Keratinocyte (primary cell): ENCODE results near the gene ABCA8. TPM values are rescaled to one million over a fixed set of nuclear protein-coding genes. Genes with fewer than 3 reads are reported as not detected.

Experiments
- DNase-seq: peaks from one replicate; pipeline ENCODE4 v3.0.0-alpha.2; 2011; ENCODE audit warnings: low read depth, missing footprints, low spot score
- FAIRE-seq: peaks from 2 replicates; lab custom pipeline; 2011; peaks lifted over from hg19 to GRCh38; lab: Jason Lieb, UNC
- H2AFZ ChIP-seq: 2 replicates; pipeline ENCODE4 v1.6.0; 2012; ENCODE audit warnings: low read length, control low read depth, inconsistent platforms; ENCODE audit not compliant: control insufficient read depth
- H3K27ac ChIP-seq: 2 replicates; pipeline ENCODE4 v1.5.1; 2011; ENCODE audit warnings: low read length; ENCODE audit not compliant: control insufficient read depth, insufficient read depth
- H3K27me3 ChIP-seq: 3 replicates; pipeline ENCODE4 v1.6.0; 2011; ENCODE audit warnings: low read length; ENCODE audit not compliant: control insufficient read depth, insufficient read depth; ENCODE audit errors: extremely low read depth
- H3K36me3 ChIP-seq, 2 experiments: 2 replicates in 1 of 2; 3 replicates in 1 of 2; pipeline ENCODE4 v1.5.1; 2011; ENCODE audit warnings: low read length in 2 of 2, mild to moderate bottlenecking in 1 of 2; ENCODE audit not compliant: control insufficient read depth in 2 of 2, insufficient read depth in 2 of 2; ENCODE audit errors: extremely low read depth in 1 of 2
- H3K4me1 ChIP-seq: 3 replicates; pipeline ENCODE4 v1.5.1; 2011; ENCODE audit warnings: low read length; ENCODE audit not compliant: control insufficient read depth, insufficient read depth; ENCODE audit errors: extremely low read depth
- H3K4me2 ChIP-seq: 3 replicates; pipeline ENCODE4 v1.6.0; 2011; ENCODE audit warnings: low read depth, low read length; ENCODE audit not compliant: control insufficient read depth, insufficient read depth; ENCODE audit errors: extremely low read depth
- H3K4me3 ChIP-seq, 3 experiments: fragments of 200-600 bp in 1 of 3; sonication (generic) in 1 of 3; 2 replicates in 2 of 3; 3 replicates in 1 of 3; pipeline ENCODE4 v1.5.1; 2011 to 2016; ENCODE audit warnings: low read length in 3 of 3, mild to moderate bottlenecking in 3 of 3, control low read depth in 2 of 3, inconsistent platforms in 1 of 3, low read depth in 1 of 3, mixed read lengths in 1 of 3, mixed run types in 1 of 3, moderate library complexity in 1 of 3; ENCODE audit not compliant: control insufficient read depth in 2 of 3, insufficient read depth in 2 of 3; ENCODE audit errors: extremely low read depth in 1 of 3
- H3K79me2 ChIP-seq: 2 replicates; pipeline ENCODE4 v1.6.0; 2012; ENCODE audit warnings: low read length; ENCODE audit not compliant: control insufficient read depth, insufficient read depth
- H3K9ac ChIP-seq: 3 replicates; pipeline ENCODE4 v1.6.0; 2011; ENCODE audit warnings: low read length; ENCODE audit not compliant: control insufficient read depth, insufficient read depth; ENCODE audit errors: extremely low read depth
- H3K9me1 ChIP-seq: 3 replicates; pipeline ENCODE4 v1.6.0; 2011; ENCODE audit warnings: low read length; ENCODE audit not compliant: control insufficient read depth, insufficient read depth; ENCODE audit errors: extremely low read depth
- H3K9me3 ChIP-seq: 2 replicates; pipeline ENCODE4 v1.5.1; 2012; ENCODE audit warnings: low read depth, low read length; ENCODE audit not compliant: control insufficient read depth
- H4K20me1 ChIP-seq: 3 replicates; pipeline ENCODE4 v1.6.0; 2011; ENCODE audit warnings: low read length; ENCODE audit not compliant: control insufficient read depth, insufficient read depth; ENCODE audit errors: extremely low read depth
- EZH2 ChIP-seq: IDR thresholded peaks from one replicate; pipeline ENCODE4 v1.6.1; 2012; ENCODE audit warnings: inconsistent platforms, mild to moderate bottlenecking, low read length, moderate library complexity
- dilution Hi-C: fragments of 300-500 bp; cut with MboI; formaldehyde crosslinking; loops from one replicate; pipeline ENCODE4 v1.7.0; 2020; ENCODE audit warnings: low sequenced_read_pairs; ENCODE audit not compliant: extremely low pct_ligation_motif_present
- polyA plus RNA-seq, 5 experiments: library from polyadenylated mRNA; depleted of rRNA in 3 of 5; stranded (reverse) in 3 of 5; stranded (forward) in 1 of 5; unstranded in 1 of 5; fragments of >200 nt; gene quantifications; 1 replicate in 1 of 5; 2 replicates in 3 of 5; 3 replicates in 1 of 5; pipeline versions ENCODE4 v1.2.1 to v1.2.3, GENCODE V29; 2011 to 2012; ENCODE audit warnings: missing spikeins in 2 of 5, low read depth in 1 of 5, low replicate concordance in 1 of 5
- TF ChIP-seq, protein P1 (sequence below), 3 experiments: IDR thresholded peaks in 1 of 3; conservative IDR thresholded peaks in 1 of 3; optimal IDR thresholded peaks in 1 of 3; 2 replicates in 2 of 3; 3 replicates in 1 of 3; pipeline versions ENCODE3 to v1.5.1; 2011; ENCODE audit warnings: low read length in 3 of 3, mild to moderate bottlenecking in 3 of 3, moderate library complexity in 2 of 3, control low read depth in 1 of 3, inconsistent platforms in 1 of 3; ENCODE audit not compliant: insufficient read depth in 2 of 3; ENCODE audit errors: extremely low read depth in 1 of 3

ABCA8 gene
- polyA plus RNA-seq, 1 donor (not counting 4 experiments of a cell fraction or from before 2014, with no cell fraction given): 0.01 TPM

DNA sequence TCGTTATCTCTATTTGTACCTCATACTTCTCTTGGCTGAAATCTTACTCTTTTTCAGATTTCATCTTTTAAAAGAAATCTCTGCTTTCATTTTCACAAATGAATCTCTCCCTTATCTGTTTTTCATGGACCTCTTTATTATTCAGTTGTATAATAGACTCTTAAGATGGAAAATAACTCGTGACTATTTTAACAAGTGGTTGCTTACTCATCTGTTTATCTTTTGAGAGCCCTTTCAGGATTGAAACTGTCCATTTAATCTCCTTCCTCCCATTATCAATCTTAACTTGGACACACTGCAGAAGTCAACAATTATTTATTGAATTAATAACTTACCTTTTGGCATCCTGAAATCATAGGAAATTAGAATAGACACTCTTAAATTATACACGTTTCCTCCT, 68.8 kb downstream of the ABCA8 start:
- H2AFZ ChIP-seq: no peak overlapping the region
- TF ChIP-seq, protein P1, sequence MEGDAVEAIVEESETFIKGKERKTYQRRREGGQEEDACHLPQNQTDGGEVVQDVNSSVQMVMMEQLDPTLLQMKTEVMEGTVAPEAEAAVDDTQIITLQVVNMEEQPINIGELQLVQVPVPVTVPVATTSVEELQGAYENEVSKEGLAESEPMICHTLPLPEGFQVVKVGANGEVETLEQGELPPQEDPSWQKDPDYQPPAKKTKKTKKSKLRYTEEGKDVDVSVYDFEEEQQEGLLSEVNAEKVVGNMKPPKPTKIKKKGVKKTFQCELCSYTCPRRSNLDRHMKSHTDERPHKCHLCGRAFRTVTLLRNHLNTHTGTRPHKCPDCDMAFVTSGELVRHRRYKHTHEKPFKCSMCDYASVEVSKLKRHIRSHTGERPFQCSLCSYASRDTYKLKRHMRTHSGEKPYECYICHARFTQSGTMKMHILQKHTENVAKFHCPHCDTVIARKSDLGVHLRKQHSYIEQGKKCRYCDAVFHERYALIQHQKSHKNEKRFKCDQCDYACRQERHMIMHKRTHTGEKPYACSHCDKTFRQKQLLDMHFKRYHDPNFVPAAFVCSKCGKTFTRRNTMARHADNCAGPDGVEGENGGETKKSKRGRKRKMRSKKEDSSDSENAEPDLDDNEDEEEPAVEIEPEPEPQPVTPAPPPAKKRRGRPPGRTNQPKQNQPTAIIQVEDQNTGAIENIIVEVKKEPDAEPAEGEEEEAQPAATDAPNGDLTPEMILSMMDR (optimal IDR thresholded peaks at IDR 0.05 in 1 of 3, IDR thresholded peaks at IDR 0.05 in 1 of 3, conservative IDR thresholded peaks at IDR 0.05 in 1 of 3; ENCODE audit: extremely low read depth in 1 of 3, insufficient read depth in 2 of 3, low read length in 3 of 3): no peak
- no peak for TF ChIP-seq EZH2
- no peaks in the 10 kb centered on the region for H3K36me3 ChIP-seq
- no peaks in the 10 kb centered on the region for H3K9me3 ChIP-seq
- DNase-seq (no peak), FAIRE-seq (no peak)
- dilution Hi-C loops: no loop called here
- H3K9ac ChIP-seq: no peak overlapping the region
- no peaks in the 10 kb centered on the region for H3K27me3 ChIP-seq
- no peak overlapping the region for H3K4me2 ChIP-seq
- H3K4me1 ChIP-seq: no peaks in the 10 kb centered on the region
- no peaks in the 10 kb centered on the region for H4K20me1 ChIP-seq
- no peak overlapping the region for H3K4me3 ChIP-seq
- no peaks in the 10 kb centered on the region for H3K79me2 ChIP-seq
- no peak overlapping the region for H3K27ac ChIP-seq
- H3K9me1 ChIP-seq: no peaks in the 10 kb centered on the region

DNA sequence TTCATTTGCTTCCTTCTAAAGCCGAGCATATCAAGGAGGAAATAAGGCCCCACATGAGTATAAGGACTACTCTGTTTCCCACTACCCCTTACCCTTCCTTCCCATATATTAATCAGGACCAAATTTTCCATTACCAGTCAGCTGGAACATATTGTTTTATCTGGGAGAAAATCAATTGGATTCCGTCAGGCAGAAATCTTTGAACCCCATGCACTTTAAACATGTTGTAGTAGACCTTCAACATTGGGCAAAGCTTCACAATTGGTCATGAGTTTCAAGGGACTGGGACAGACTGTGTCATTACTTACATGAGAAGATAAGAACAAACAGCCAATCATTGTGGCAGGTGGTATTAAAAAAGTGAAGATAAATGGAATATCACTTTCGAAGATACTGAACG, 70.3 kb downstream of the ABCA8 start:
- no peak overlapping the region for H2AFZ ChIP-seq
- H3K27ac ChIP-seq: no peak overlapping the region
- H3K9me1 ChIP-seq: no peaks in the 10 kb centered on the region
- no peaks in the 10 kb centered on the region for H3K27me3 ChIP-seq
- H3K79me2 ChIP-seq: no peaks in the 10 kb centered on the region
- H3K4me2 ChIP-seq: no peak overlapping the region
- DNase-seq: no peak
- FAIRE-seq: no peak
- no peaks in the 10 kb centered on the region for H3K36me3 ChIP-seq
- TF ChIP-seq EZH2: no peak
- TF ChIP-seq, protein P1 (optimal IDR thresholded peaks at IDR 0.05 in 1 of 3, IDR thresholded peaks at IDR 0.05 in 1 of 3, conservative IDR thresholded peaks at IDR 0.05 in 1 of 3; ENCODE audit: extremely low read depth in 1 of 3, insufficient read depth in 2 of 3, low read length in 3 of 3): no peak
- no peak overlapping the region for H3K9ac ChIP-seq
- H3K4me3 ChIP-seq: no peak overlapping the region
- H4K20me1 ChIP-seq: no peaks in the 10 kb centered on the region
- dilution Hi-C loops: no loop called here
- H3K9me3 ChIP-seq: no peaks in the 10 kb centered on the region
- no peaks in the 10 kb centered on the region for H3K4me1 ChIP-seq
